Ishikawa (cell line): ENCODE data around the gene KRT33B.

ENCODE experiments used
- CEBPB ChIP-seq: IDR thresholded peaks from 2 replicates; pipeline ENCODE4 v1.6.1; 2012
- CREB1 ChIP-seq: IDR thresholded peaks from 2 replicates; pipeline ENCODE4 v1.6.1; 2012; ENCODE audit warnings: low read depth
- EGR1 ChIP-seq: IDR thresholded peaks from 2 replicates; pipeline ENCODE4 v1.6.1; 2012
- EP300 ChIP-seq: IDR thresholded peaks from 2 replicates; pipeline ENCODE4 v1.6.1; 2012; ENCODE audit warnings: borderline replicate concordance
- FOXM1 ChIP-seq: IDR thresholded peaks from 2 replicates; pipeline ENCODE4 v1.6.1; 2012; ENCODE audit warnings: low read depth, borderline replicate concordance
- NFIC ChIP-seq: IDR thresholded peaks from 2 replicates; pipeline ENCODE4 v1.6.1; 2012
- RAD21 ChIP-seq: IDR thresholded peaks from 2 replicates; pipeline ENCODE4 v1.6.1; 2012; ENCODE audit warnings: low read depth
- TAF1 ChIP-seq: IDR thresholded peaks from 2 replicates; pipeline ENCODE4 v1.6.1; 2012; ENCODE audit warnings: low read depth, mild to moderate bottlenecking
- TCF12 ChIP-seq: IDR thresholded peaks from 2 replicates; pipeline ENCODE4 v1.6.1; 2012; ENCODE audit warnings: low read depth
- TEAD4 ChIP-seq: IDR thresholded peaks from 2 replicates; pipeline ENCODE4 v1.6.1; 2012
- YY1 ChIP-seq: IDR thresholded peaks from 2 replicates; pipeline ENCODE4 v1.6.1; 2012; ENCODE audit warnings: low read depth
- ZBTB7A ChIP-seq: IDR thresholded peaks from 2 replicates; pipeline ENCODE4 v1.6.1; 2012; ENCODE audit warnings: low read depth
- TF ChIP-seq, protein P1 (sequence below): IDR thresholded peaks from 2 replicates; pipeline ENCODE4 v1.6.1; 2012
- TF ChIP-seq, protein P2 (sequence below): IDR thresholded peaks from 2 replicates; pipeline ENCODE4 v1.6.1; 2012; ENCODE audit warnings: low read depth, mild to moderate bottlenecking
- TF ChIP-seq, protein P3 (sequence below): IDR thresholded peaks from 2 replicates; pipeline ENCODE4 v1.6.1; 2012

The KRT33B gene

DNA sequence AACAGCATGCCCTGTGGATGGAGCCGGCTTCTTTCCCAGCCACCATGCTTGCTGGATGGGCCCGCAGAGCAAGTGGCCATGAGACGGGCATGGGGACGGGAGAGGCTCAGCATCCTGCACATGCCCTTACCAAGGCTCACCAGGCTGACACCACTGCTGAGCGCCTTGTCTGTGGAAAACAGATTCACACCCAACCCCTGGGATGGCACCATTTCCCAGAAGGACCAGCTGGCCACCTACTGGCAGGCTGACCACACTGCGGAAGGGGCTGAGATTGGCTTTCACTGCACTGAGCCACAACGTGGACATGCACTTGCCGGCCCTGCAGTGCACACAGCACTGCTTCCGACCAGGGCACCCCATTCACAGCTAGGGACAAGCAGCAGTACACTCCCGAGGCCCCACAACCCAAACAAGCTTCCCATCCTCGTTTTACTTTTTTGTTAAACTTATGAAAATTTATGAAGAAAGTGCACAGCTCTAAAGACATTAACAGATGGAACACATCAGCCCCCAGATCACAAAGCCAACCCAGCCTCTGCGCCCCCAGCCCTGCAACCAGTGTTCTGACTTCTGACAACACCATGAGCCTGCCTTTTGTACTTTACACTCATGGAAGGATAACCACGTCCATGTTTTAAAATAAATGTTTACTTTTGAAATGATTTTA, 40.2 kb downstream of the KRT33B start:
- peak; percentile 85 for TF ChIP-seq RAD21
- TF ChIP-seq NFIC, result no peak

DNA sequence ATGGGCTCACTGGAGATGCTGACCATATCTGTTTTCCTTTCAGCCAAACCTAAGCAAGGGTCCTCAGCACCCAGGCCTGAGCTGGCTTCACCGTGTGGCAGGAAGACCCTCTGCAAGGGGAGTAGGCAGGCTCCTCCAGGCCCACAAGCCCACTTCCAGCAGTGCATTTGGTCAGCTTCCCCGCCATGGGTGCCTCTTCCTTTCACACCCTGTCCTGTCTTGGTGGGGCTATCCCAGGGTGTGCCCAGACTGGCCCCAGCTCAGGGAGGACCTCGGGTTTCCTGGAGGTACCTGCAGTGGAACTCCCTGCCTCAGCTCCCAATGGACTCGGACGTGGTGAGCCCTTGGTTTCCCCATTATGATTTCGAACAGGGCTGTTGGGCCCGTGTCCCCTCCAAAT, 41.4 kb downstream of the KRT33B start:
- no peak for TF ChIP-seq CREB1

DNA sequence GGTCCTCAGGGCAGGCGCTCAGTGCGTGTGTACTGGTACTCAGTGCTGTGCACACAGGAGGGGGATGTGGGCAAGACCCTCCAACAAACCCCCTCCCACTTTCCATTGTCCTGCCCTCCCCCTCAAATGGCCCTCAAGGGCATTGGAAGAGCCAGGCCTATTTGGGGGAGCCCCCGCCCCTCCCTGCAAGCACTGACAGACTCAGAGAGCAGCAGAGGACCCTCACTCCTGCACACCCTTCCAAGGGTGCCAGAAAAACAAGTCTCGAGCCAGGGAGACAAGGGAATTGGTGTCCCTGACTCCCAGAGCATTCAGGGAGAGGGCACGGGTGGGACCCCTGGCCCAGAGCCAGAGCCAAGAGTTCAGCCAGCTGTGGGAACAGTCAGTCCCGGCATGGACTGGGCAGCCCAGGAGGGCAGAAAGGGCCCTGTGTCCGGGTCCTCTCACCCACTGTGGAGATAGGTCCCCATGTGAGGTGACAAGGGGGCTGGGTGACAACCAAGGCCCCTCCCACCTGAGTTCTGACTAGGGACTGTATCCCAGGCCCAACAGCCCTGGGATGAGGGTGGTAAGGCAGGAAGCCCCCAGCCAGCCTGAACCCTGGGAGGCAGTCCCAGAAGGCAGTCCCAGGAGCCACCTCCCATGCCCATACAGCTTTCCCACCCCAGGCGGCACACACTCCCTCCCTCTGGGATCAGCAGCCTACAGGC, 42.0 kb downstream of the KRT33B start:
- no peak for TF ChIP-seq TAF1
- TF ChIP-seq, protein P1, sequence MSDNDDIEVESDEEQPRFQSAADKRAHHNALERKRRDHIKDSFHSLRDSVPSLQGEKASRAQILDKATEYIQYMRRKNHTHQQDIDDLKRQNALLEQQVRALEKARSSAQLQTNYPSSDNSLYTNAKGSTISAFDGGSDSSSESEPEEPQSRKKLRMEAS, result no peak
- TF ChIP-seq NFIC, result no peak
- TF ChIP-seq RAD21, result no peak
- no peak for TF ChIP-seq CREB1
- TF ChIP-seq YY1, result no peak
- TF ChIP-seq ZBTB7A, result no peak
- no peak for TF ChIP-seq CEBPB
- no peak for TF ChIP-seq FOXM1
- no peak for TF ChIP-seq TCF12
- TF ChIP-seq, protein P2, sequence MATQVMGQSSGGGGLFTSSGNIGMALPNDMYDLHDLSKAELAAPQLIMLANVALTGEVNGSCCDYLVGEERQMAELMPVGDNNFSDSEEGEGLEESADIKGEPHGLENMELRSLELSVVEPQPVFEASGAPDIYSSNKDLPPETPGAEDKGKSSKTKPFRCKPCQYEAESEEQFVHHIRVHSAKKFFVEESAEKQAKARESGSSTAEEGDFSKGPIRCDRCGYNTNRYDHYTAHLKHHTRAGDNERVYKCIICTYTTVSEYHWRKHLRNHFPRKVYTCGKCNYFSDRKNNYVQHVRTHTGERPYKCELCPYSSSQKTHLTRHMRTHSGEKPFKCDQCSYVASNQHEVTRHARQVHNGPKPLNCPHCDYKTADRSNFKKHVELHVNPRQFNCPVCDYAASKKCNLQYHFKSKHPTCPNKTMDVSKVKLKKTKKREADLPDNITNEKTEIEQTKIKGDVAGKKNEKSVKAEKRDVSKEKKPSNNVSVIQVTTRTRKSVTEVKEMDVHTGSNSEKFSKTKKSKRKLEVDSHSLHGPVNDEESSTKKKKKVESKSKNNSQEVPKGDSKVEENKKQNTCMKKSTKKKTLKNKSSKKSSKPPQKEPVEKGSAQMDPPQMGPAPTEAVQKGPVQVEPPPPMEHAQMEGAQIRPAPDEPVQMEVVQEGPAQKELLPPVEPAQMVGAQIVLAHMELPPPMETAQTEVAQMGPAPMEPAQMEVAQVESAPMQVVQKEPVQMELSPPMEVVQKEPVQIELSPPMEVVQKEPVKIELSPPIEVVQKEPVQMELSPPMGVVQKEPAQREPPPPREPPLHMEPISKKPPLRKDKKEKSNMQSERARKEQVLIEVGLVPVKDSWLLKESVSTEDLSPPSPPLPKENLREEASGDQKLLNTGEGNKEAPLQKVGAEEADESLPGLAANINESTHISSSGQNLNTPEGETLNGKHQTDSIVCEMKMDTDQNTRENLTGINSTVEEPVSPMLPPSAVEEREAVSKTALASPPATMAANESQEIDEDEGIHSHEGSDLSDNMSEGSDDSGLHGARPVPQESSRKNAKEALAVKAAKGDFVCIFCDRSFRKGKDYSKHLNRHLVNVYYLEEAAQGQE, result no peak
- TF ChIP-seq, protein P3, sequence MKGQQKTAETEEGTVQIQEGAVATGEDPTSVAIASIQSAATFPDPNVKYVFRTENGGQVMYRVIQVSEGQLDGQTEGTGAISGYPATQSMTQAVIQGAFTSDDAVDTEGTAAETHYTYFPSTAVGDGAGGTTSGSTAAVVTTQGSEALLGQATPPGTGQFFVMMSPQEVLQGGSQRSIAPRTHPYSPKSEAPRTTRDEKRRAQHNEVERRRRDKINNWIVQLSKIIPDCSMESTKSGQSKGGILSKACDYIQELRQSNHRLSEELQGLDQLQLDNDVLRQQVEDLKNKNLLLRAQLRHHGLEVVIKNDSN, result no peak
- no peak for TF ChIP-seq EGR1
- TF ChIP-seq TEAD4, result no peak
- no peak for TF ChIP-seq EP300

DNA sequence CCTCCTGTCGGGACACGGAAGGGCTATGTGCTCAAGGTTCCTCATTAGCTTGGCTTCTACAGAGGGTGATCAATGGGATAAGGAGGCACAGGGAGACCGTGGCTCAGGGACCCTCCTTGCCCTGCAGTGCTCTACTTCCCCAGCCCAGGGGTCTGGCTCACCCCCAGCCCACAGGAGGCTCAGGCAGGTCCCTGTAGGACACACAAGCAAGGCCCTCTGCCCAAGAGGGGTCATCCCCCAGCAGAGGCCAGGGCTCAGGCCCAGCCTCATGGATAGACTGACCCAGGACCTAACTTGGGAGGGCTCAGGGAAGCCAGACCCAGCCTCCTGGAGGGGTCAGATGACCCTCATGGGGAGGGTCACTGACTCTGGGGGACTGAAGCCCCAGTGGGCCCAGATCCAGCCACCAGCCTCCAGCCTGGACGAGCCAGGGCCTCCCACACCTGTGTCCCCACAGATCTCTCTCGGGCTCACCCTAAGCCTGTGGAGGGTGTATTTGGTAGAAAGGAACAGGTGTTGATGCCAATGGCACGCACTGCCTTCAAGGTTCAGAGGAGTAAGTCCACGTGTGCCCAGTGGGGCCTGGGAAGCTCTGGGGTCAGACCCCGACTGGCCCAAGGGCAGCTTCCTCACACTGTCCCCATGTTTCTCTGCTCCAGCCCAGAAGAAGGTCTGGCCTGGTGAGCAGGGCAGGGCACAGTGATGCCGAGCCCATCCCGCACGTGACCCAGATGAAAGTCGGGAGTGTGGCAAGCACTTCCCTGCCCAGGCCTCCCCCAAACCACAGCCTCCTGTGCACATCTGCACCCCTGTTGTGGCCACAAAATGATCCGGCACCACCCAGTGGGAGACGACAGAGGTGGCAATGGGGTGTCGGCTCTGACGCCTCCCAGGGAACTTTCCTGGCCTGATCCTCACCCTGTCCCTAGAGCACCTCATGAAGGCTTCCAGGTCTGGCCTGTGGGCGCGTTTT, 43.2 kb downstream of the KRT33B start:
- TF ChIP-seq, protein P2, result no peak
- TF ChIP-seq NFIC (no peak), CREB1 (no peak), EGR1 (no peak), RAD21 (no peak), TAF1 (no peak), EP300 (no peak), TEAD4 (no peak), TCF12 (no peak), FOXM1 (no peak), ZBTB7A (no peak), YY1 (no peak), CEBPB (no peak)
- TF ChIP-seq, protein P3, result no peak
- TF ChIP-seq, protein P1, result no peak

DNA sequence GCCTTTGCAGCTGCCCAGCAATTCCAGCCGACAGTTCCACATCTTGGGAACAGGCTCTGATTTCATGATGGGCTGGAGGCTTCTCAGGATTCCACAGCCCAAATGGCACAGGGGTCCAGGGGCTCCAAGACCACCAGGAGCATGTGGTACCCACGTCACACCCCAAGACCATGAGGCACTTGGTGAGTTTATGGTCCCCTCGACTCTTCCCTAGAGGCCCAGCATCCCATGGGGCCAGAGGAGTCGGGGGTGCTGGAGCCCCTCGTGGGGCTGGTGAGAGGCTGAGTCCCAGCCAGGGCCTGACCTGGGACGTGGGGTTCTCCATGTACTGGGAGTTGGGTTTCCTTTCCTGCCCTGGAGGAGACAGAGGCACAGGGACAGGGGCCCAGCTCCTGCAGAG, 44.0 kb downstream of the KRT33B start:
- TF ChIP-seq, protein P1, result no peak
- TF ChIP-seq FOXM1 (no peak), TCF12 (no peak), CREB1 (no peak), CEBPB (no peak)
